ENCODE data around the gene TLR4.

Gene TLR4

DNA sequence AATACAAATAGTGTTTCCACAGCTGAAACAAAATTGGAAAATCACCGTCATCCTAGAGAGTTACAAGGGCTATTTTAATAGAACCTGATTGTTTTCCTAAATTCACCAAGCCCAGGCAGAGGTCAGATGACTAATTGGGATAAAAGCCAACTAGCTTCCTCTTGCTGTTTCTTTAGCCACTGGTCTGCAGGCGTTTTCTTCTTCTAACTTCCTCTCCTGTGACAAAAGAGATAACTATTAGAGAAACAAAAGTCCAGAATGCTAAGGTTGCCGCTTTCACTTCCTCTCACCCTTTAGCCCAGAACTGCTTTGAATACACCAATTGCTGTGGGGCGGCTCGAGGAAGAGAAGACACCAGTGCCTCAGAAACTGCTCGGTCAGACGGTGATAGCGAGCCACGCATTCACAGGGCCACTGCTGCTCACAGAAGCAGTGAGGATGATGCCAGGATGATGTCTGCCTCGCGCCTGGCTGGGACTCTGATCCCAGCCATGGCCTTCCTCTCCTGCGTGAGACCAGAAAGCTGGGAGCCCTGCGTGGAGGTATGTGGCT, at the start of gene TLR4:
Gene TLR4 (plus strand): TSS at position 380 of the 552 bp plus-strand sequence. CDS start 70 bp downstream, at position 450.
- peak; percentile 74 for DNase-seq

DNA sequence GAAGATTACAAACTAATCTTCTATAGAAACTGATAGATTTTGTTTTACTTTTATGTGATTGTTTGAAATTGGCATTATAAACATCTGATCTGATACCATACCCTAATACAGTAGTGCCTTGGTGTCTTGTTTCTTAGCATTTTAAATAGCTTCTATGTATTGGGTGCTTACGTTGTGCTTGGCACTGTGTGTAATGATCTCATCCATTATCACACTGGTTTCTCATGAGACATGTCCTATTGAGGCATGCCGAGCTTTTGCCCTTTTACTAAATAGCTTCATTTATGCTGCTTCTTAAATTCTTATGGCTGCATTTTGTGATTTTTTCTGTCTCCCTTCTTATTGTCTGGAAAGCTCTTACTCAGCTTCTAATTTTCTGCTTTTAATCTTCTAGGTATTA, 48.2 kb upstream of the TLR4 start:
- DNase-seq: no peak

DNA sequence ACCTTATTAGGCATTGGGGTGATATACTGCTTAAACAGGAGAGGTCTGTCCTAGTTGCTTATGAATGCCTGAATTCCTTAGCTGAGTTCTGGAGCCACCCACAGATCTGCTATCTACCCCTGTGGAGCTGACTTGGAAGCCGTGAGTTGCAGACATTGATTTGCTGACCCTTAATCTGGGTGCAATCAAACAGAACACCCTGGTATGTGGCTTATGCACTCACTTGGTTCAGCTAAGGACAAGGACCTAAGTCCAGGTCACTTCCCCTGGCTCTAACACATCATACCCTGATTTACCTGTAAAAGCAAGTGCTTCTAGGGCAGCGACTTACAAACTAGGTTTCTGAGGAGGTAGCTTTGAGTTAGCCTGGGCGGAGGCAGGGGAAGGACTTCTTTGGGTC, 41.6 kb upstream of the TLR4 start:
- DNase-seq: no peak

DNA sequence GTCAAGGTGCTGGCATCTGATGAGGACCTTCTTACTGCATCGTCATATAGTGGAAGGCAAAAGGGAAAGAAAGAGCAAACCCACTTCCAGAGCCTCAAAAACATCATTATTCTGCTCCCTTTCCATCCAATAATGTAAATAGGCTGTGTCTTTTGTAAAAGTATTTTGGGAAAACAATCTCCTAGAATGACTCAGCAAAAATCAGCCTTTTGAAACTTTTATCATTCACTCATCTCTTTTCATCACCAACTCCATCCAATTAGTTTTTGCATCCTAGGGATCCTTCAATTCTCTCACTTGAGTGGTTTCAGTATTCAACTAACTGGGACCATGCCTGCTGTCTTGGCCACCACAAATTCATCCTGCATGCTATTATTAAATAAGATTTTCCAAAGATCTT, 39.8 kb upstream of the TLR4 start:
- no peak for DNase-seq

DNA sequence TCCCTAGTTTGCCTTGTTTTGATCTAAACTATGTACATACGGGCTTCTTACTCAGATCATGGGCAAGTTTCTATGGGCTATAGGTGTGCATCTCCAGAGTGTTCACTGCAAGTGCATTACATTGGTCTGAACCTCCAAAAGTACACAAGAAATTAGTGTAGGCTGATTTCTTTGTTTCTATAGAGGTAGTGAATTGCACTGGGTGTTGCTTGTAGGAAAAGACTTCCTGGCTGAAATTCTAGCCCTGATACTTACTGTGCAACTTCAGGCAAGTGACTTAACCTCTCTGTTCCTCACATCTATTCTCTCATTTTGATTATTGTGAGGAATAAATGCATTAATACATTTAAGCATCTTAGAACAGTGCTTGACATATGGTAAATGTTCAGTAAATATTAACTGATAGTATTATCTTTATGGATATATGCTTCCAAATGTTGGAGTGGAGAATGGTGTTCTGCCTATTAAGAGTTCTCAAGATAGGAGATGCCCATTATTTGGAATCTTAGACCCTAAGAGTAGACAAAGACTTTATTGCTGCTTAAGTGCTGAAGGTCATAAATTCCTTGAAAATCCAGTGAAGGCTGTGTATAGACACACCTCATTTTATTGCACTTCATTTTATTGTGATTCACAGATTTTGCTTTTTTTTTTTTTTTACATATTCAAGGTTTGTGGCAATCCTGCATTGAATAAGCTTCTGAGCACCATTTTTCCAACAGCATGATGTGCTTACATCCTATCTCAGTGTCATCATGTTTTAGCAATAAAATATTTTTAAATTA, 38.4 kb upstream of the TLR4 start:
- no peak for DNase-seq

DNA sequence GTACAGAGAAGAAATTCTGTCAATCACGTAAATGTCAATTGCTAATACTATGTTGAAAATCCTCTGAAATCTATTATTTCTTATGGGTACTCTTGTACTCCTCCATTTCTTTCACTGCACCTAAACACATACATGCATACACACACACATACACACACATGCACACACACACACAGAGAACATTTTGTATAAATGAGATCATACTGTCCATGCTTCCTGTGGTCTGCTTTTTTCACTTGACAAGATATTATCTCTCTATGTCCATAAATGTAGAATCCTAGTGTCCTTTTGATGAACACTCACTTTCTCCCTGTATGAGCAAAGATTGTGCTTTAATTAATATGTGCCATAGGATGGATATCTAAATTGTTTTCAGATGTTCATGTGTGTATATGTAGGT, 32.7 kb upstream of the TLR4 start:
- no peak for DNase-seq

DNA sequence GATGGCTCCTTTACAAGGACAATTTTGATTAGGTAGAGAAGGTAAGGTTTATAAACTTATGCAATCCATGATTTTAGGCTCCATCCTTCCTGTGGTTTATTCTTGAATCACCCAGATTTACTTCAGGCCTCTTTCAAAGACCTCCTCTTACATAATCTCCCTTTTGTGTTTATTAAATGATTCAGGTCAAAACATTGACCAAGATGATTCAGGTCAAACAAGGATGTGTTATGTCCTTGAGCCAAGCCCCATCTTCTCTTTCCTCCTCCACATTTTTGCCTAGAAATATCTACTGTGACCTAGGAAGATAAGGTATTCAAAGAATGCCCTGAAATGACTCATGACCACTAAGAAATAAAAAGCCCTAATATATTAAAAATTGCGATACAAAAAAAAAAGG, 31.8 kb upstream of the TLR4 start:
- no peak for DNase-seq

DNA sequence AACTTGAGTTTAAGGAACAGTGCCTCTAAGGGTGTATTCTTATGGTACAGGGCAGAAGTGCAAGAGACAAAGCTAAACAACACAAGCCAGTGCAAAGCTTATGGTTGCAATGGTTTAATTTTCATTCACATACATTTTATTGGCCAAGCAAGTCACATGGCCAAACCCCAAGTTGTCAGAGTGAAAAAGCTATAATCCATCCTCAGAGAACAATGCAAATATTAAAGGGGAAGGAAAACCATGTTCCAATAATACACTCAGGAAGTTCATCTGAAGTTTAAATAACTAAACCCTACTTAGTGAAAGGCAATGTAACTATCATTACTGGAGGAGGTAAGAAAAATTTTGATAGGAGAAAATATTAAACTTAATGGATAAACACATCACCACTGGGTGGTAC, 26.6 kb upstream of the TLR4 start:
- DNase-seq: no peak

DNA sequence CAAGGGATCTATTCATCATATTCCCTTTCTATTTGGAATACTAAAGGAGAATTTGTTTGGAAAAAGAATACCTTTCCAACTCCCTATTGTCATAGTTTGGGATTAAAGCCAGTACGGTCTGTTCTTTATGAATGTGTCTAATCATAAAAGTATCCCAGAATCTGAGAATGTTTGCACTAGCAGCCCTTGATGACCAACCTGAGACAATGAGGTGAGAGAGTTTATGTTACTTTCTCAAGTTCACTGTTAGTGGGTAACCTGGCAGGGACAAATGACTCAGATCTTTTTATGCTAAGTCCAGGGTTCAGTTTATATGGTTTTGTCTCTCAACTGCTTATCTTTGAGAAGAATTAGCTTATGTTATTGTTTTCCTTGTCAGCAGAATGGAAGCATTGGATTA, 25.3 kb upstream of the TLR4 start:
- no peak for DNase-seq

DNA sequence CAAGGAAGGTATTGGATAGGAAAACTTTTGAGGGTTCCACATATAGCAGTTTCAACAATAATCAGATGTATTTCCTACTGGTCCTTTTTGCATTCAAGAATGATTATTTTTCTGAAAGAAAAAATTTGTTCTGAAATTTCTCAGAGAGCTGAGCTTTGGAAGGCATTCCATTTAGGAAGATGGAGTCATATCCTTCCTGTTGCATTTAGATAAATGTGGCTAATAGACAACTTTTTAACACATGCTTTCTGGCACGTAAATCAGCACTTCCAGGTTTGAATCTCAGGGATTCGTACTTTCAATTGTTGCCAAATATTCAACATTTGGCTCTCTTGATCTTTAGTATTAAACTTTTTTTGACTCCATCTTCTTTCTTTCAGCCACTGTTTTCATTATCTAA, 24.8 kb upstream of the TLR4 start:
- no peak for DNase-seq

DNA sequence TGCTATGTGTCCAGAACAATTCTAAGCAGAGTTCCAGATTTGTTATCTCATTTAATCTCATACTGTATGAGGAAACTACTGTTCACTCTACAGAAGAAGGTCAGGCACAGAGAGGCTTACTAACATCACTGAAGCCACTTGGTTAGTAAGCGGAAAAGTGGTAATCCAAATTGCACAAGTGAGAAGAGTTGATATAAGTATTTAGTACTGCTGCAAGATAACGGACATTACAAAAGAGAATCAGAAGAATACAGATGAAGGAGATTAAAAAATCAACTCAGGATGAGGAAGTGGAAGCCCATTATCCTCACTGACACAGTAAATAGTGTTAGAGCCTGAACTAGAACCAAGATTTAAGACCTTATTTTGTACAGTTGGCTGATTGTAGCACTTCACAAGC, 22.3 kb upstream of the TLR4 start:
- DNase-seq: peak; percentile 75

DNA sequence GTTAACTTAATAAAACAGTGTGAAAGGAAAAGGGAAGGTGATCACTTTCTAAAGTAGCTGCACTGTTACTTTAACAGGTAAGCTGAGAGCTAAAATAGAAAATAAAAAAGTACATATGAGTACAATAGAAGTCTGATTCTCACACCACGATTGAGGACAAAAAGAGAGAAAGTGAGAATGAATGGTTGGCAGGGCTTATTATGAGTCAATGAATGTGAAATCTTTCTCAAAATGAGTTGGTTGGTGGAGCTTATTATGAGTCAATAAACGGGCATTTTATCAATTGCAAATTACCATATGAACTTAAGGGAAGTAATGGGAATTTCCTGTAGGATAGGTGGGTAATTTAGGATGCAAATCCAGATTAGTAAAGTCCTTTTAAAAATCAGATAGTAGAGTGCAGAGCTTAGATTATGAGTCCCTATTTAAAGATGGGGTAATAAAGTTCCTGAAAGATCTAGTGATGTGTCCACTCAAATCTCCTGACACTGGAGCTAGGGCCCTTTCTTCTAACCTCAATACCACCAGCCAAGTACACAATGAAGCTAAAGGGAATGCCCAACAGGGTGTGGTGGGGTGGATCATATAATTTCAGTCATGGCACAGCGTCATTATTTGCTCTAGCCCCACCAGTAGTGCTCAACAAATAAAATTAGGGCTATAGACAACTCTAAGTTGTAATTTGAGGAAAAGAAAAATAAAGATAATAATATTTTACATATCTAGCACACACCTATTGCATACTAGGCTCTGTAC, 21.1 kb upstream of the TLR4 start:
- no peak for DNase-seq

DNA sequence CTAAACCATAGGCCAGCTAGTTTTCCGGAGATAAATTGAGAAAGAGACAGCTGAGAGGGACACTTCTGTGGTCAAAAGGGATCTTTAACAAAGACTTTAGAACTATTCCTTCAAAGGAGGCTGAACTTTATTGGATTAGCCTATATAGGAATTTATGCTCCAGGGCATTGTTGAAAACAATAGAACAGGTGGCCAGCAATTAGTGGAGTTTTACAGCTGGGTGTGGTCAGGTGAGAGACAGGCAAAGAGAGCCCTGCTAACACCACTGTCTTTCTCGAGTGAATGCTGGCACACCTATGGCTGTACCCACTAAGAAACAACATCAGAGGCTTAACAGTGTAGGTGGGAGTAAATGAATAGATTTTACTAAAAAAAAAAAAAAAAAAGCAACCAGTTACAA, 16.7 kb upstream of the TLR4 start:
- no peak for DNase-seq

DNA sequence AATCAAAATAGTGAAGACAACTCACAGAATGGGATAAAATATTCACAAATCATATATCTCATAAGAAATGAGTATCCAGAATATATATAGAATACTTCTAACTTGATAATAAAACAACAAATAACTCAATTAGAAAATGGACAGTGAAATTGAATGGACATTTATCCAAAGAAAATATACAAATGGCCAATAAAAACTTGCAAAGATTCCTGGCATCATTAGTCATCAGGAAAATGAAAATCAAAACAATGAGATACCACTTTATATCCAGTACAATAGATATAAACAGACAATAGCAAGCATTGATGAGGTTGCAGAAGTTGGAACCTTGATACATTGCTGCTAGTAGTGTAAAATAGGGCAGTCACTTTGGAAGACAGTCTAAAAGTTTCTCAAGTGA, 12.8 kb upstream of the TLR4 start:
- no peak for DNase-seq

DNA sequence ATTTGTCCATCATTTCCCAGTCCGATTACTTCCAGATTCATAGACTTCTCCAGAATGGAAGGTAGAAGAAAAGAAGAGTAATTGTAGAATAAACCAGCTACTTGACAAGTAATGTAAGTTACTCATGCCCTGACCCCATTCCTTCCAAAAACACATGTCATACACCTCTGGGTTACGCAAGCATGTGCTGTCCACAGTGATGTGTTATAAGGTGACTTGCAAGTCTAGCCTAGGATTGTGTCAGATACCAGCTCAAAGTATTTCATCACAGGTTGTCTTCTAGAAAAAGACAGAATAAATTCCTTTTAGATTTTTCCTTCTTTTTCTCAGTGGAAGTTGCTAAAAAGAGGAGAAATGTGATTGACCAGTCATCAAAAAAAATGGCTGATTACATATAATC, 8.0 kb upstream of the TLR4 start:
- DNase-seq: peak; percentile 57

DNA sequence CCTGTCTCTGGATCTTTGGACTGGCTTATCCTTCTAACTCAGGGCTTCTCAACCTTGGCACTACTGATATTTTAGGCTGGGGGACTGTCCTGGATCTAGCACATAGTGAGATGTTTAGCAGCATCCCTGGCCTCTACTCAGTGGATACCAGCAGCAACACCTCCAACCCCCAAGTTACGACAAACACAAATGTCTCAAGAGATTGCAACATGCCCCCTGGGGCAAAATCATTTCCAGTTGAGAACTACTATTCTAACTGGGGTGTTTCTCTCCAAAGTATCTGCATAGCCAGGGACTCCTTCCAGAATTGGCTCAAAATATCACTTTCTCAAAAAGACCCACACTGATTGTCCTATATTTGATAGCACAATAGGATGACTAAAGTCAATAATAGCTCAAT, 7.2 kb upstream of the TLR4 start:
- no peak for DNase-seq

DNA sequence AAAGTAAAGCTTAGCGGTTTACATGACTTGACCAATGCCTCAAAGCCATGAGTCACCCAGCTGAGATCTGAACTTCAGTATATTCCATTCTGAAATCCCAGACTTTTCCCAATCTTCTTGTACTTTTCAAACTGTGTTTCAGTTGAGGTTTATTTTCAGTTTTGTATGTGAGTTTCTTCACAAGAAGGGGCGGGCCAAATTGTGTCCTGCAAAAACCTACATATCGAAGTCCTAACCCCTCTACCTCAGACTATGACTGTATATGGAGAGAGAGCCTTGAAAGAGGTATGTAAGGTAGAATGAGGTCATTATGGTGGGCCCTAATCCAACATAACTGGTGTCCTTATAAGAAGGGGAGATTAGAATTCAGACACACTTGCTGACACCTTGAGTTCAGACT, 666 bp upstream of the TLR4 start:
- DNase-seq: no peak

DNA sequence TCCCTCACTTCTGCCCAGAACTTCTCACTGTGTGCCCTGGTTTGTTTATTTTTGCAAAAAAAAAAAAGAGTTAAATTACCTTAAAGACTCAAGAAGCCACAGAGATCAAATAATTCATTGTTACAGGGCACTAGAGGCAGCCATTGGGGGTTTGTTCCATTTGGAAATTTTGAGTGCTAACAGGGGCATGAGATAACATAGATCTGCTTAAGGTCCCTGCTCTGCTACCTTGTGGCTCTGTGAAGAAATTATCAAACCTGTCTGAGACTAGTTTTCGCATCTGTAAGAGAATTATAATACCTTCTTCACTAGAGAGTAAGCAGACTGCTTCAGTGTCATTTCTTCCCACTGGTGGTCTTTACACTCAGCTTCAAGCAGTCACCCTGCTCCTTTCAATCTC, 394 bp downstream of the TLR4 start:
- no peak for DNase-seq

DNA sequence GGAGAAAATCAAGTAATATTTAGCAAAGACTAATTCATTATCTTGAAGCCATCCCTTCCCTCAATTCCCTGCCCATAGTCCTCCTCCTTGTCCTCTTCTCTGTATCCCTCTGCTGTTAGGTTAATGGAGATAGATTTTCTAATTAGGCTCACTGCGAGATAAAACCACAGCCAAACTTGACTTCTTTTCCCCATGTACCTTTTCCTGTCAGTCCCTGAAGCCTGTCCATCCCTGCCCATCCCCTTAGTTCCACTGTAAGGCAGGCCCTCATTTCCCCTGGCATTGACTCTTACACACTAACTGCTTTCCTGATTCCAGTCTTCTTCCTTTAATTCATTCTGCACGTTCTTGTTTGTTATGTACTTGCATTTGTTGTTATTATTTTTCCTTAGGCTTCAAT, 1.2 kb downstream of the TLR4 start:
- no peak for DNase-seq

DNA sequence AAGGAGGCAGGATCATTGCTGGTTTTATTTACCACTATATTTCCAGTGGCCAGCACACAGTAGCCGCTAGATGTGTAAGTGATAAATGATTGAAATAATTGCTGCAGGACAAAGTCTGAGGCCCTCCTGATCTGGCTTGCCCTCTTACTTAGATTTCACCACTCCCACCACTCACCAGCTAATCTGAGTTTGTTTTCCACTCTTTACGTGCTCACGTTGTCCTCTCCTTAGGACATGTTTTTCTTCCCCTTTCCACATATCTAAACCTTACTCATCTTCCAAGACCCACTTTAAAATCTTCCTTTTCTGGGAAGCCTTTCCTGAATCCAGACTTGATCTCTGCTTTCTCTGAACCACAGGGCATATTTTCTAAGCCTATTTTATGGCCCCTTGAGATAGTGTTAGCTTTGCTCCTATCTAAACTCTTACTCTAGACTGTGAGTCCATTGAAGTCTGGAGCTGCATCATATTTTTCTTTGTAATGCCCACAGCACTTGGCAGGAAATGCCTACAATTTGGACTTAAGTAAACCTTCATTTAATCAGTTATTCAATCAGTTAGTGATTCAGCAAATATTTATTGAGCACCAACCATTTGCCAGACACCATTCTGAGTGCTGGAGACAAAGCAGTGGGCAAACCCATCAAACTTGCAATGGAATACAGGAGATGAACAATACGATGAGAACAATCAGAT, 2.4 kb downstream of the TLR4 start:
- no peak for DNase-seq

DNA sequence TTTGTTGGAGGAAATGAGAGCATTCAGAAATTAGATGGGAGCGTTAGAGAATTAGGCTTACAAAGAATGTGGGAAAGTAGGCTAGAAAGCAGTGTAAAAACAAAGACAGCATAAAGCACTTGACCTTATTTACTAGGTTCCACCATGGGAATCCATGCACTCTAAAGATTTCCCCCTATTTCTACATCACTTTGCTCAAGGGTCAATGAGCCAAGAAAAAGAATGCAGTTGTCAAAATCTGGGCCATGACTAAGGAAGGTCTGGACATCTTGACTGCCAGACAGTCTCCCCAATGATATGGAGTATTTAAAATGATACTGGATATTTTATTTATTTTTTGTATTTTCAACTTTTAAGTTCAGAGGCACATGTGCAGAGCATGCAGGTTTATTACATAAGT, 3.4 kb downstream of the TLR4 start:
- no peak for DNase-seq

DNA sequence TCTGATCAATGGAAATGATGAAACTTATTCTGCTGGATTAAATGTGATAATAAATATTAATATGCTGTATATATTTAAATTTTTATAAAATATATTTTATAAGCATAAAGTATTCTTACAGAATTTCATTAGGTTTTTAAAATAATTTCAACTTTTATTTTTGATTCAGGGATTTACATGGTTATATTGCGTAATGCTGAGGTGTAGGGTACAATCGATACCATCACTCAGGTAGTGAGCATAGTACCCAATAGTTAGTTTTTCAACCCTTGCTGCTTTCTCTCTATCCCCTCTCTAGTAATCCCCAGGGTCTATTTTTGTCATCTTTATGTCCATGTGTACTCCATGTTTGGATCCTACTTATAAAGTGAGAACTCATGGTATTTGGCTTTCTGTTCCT, 5.7 kb downstream of the TLR4 start:
- DNase-seq: no peak

DNA sequence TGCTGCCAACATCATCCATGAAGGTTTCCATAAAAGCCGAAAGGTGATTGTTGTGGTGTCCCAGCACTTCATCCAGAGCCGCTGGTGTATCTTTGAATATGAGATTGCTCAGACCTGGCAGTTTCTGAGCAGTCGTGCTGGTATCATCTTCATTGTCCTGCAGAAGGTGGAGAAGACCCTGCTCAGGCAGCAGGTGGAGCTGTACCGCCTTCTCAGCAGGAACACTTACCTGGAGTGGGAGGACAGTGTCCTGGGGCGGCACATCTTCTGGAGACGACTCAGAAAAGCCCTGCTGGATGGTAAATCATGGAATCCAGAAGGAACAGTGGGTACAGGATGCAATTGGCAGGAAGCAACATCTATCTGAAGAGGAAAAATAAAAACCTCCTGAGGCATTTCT, 10.1 kb downstream of the TLR4 start:
- no peak for DNase-seq
